Measurements from ENCODE around the gene STK32C.

- TF ChIP-seq RCOR1 (IDR thresholded peaks at IDR 0.05; ENCODE audit: insufficient replicate concordance, low read length) (no peak), CTCF (conservative IDR thresholded peaks at IDR 0.05; ENCODE audit: low read depth, low read length) (no peak), POLR2A (IDR thresholded peaks at IDR 0.05; ENCODE audit: low read depth, low read length) (no peak)
Measured at GRCh38 chr10:132237871-132238270, 69.9 kb downstream of the STK32C start.
